Caco-2 (cell line): ENCODE measurements around the gene ZNF346. TPM values are rescaled to one million over a fixed set of nuclear protein-coding genes. Genes with fewer than 3 reads are reported as not detected.

Experiments
- BruUV-seq: library from RNA; stranded (reverse); fragments of 400-500 nt; replicated peaks from 2 replicates; lab custom pipeline; 2021; lab: Mats Ljungman, UMichigan
- CTCF ChIA-PET: fragments of 300-600 bp; sonication (Branson Sonifier 250); formaldehyde crosslinking; loops from one replicate; lab custom pipeline; 2022; ENCODE audit warnings: antibody characterized with exemption; lab: Charles Lee
- POLR2A ChIA-PET: fragments of 300-600 bp; sonication (Branson Sonifier 250); formaldehyde crosslinking; loops from one replicate; lab custom pipeline; 2022; ENCODE audit warnings: antibody characterized with exemption; lab: Charles Lee
- DNase-seq, 2 experiments: peaks; one replicate each; pipeline versions ENCODE4 v3.0.0 to v3.0.0-alpha.2; 2020 to 2022
- H3K27me3 ChIP-seq: replicated peaks from 2 replicates; pipeline ENCODE4 v1.6.0; 2011; ENCODE audit warnings: low read length; ENCODE audit not compliant: control insufficient read depth, insufficient read depth
- H3K36me3 ChIP-seq: 2 replicates; pipeline ENCODE4 v1.5.1; 2011; ENCODE audit warnings: low read length; ENCODE audit not compliant: control insufficient read depth, insufficient read depth
- H3K4me1 ChIP-seq: fragments of 250-450 bp; sonication (Bioruptor Pico); 2 replicates; pipeline ENCODE4 v1.5.1; 2020; ENCODE audit warnings: mild to moderate bottlenecking
- H3K4me3 ChIP-seq: 2 replicates; pipeline ENCODE4 v1.5.1; 2011; ENCODE audit warnings: low read depth, mild to moderate bottlenecking, control low read depth, low read length
- H3K9me3 ChIP-seq: fragments of 250-450 bp; sonication (Bioruptor Pico); 2 replicates; pipeline ENCODE4 v1.5.1; 2020; ENCODE audit warnings: mild to moderate bottlenecking, moderate library complexity
- H3K27ac Mint-ChIP-seq: one replicate; pipeline ENCODE4 v1.8.0; 2022; ENCODE audit warnings: mixed read lengths; ENCODE audit not compliant: unreplicated experiment
- H3K27me3 Mint-ChIP-seq: one replicate; pipeline ENCODE4 v1.8.0; 2022; ENCODE audit warnings: mixed read lengths; ENCODE audit not compliant: insufficient read depth, unreplicated experiment
- H3K36me3 Mint-ChIP-seq: one replicate; pipeline ENCODE4 v1.8.0; 2022; ENCODE audit warnings: mild to moderate bottlenecking, mixed read lengths; ENCODE audit not compliant: insufficient read depth, unreplicated experiment
- H3K4me1 Mint-ChIP-seq: one replicate; pipeline ENCODE4 v1.8.0; 2022; ENCODE audit warnings: low read depth, mixed read lengths; ENCODE audit not compliant: unreplicated experiment
- H3K4me3 Mint-ChIP-seq: one replicate; pipeline ENCODE4 v1.8.0; 2022; ENCODE audit warnings: mild to moderate bottlenecking, moderate library complexity, mixed read lengths; ENCODE audit not compliant: unreplicated experiment
- H3K9me3 Mint-ChIP-seq: one replicate; pipeline ENCODE4 v1.8.0; 2022; ENCODE audit warnings: mixed read lengths; ENCODE audit not compliant: unreplicated experiment
- CTCF ChIP-seq, 2 experiments: fragments of 200-600 bp in 1 of 2; IDR thresholded peaks; 1 replicate in 1 of 2; 2 replicates in 1 of 2; pipeline versions ENCODE4 v1.5.1 to v1.8.0; 2011 to 2022; ENCODE audit warnings: antibody characterized with exemption in 1 of 2, control low read depth in 1 of 2, inconsistent platforms in 1 of 2, low read depth in 1 of 2, low read length in 1 of 2, mild to moderate bottlenecking in 1 of 2, moderate library complexity in 1 of 2; ENCODE audit not compliant: insufficient read depth in 1 of 2, severe bottlenecking in 1 of 2, unreplicated experiment in 1 of 2
- intact Hi-C: fragments of 100-400 bp; cut with micrococcal nuclease; formaldehyde crosslinking; loops from one replicate; pipeline ENCODE4 v1.10.0; 2022; ENCODE audit not compliant: unreplicated experiment
- total RNA-seq: library from RNA; stranded (reverse); gene quantifications from 2 replicates; pipeline ENCODE4 v1.2.3, GENCODE V29; 2022

The ZNF346 gene
- total RNA-seq, 1 experiment from 2014 or later: 24.2 TPM

DNA sequence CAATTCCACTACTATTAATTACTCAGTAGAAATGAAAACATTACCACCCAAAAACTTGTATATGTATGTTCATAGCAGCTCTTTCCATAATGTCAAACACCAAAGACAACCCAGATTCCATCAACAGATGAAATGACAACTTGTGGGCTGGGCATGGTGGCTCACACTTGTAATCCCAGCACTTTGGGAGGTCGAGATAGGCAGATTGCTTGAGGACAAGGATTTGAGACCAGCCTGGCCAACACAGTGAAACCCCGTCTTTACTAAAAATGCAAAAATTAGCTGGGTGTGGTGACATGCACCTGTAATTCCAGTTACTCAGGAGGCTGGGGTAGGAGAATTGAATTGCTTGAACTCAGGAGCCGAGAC lies 27.4 kb upstream of the ZNF346 start:
- intact Hi-C loops: no loop called here
- peak overlapping the region; percentile 79 for H3K27ac Mint-ChIP-seq
- CTCF ChIA-PET: interaction anchor here (0.7 kb wide), 1 partner anchor 11 kb away, joined by 9 read pairs; no protein-coding TSS in a partner anchor

DNA sequence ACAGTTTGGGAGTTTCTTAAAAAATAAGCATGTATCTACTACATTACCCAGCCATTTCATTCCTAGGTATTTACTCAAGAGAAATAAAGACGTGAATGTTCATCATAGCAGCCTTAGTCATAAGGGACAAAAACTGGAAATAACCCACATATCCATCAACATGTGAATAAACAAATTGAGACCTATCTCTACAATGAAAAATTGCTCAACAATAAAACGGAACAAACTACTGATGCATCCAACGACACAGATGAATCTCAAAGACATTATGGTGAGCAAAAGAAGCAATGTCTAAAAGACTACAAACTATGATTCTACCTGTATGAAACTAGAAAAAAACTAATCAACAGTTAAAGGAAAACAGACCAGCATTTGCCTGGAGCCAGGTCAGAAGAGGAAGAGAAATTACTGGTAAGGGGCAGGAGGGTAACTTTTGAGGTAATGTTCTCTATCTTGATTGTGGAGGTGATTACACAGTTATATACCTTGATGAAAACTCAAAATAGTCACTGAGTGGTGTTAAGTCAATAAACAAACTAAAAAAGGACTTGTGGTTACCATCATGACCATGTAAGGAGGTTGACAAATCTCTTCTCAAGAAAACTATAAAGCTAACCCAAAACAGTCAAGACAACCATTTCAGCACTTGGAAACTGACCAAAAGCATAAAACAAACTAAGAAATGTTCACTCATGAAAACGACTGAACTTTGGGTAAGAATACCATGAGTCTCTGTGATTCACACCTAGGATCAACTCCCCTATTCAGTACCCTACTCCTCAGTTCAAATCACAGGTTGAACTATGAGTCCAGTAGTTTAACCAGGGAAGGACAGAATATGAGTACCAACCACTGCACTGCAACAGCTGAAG lies 26.4 kb upstream of the ZNF346 start:
- CTCF ChIA-PET: interaction anchor here (0.7 to 1.0 kb wide), 2 partner anchors 9 to 10 kb away, joined by 4 to 9 read pairs; no protein-coding TSS in a partner anchor
- no peaks in the 10 kb centered on the region for H3K27me3 Mint-ChIP-seq
- Histone ChIP-seq H3K36me3 (no peaks in the 10 kb centered on the region), H3K4me1 (peaks cover 7% of the 10 kb centered on the region), H3K9me3 (peaks cover 14% of the 10 kb centered on the region), H3K27me3 (no peaks in the 10 kb centered on the region), H3K4me3 (no peak overlapping the region)
- no peak for TF ChIP-seq CTCF (IDR thresholded peaks at IDR 0.05; ENCODE audit: insufficient read depth in 1 of 2, low read depth in 1 of 2, low read length in 1 of 2, severe bottlenecking in 1 of 2, unreplicated experiment in 1 of 2)
- no peak for DNase-seq
- intact Hi-C loops: no loop called here
- peaks cover 9% of the 10 kb centered on the region for H3K4me1 Mint-ChIP-seq
- BruUV-seq: no TSS peak
- H3K27ac Mint-ChIP-seq: no peak overlapping the region
- POLR2A ChIA-PET: interaction anchor here (0.7 kb wide), 1 partner anchor 335 kb away, joined by 3 read pairs; no protein-coding TSS in a partner anchor
- H3K36me3 Mint-ChIP-seq: peaks cover 38% of the 10 kb centered on the region
- H3K9me3 Mint-ChIP-seq: no peaks in the 10 kb centered on the region
- no peak overlapping the region for H3K4me3 Mint-ChIP-seq

More for the DNA sequence above, 27.4 kb upstream of the ZNF346 start:
- no TSS peak for BruUV-seq
- H3K4me1 ChIP-seq: peaks cover 7% of the 10 kb centered on the region
- Mint-ChIP-seq H3K9me3 (no peaks in the 10 kb centered on the region), H3K4me3 (no peak overlapping the region), H3K36me3 (peaks cover 31% of the 10 kb centered on the region), H3K27me3 (no peaks in the 10 kb centered on the region), H3K4me1 (peaks cover 9% of the 10 kb centered on the region)
- no peak for DNase-seq
- no peak overlapping the region for H3K4me3 ChIP-seq
- POLR2A ChIA-PET: no interaction called here
- no peaks in the 10 kb centered on the region for H3K36me3 ChIP-seq
- H3K9me3 ChIP-seq: peaks cover 14% of the 10 kb centered on the region
- no peak for TF ChIP-seq CTCF (IDR thresholded peaks at IDR 0.05; ENCODE audit: insufficient read depth in 1 of 2, low read depth in 1 of 2, low read length in 1 of 2, severe bottlenecking in 1 of 2, unreplicated experiment in 1 of 2)
- H3K27me3 ChIP-seq: no peaks in the 10 kb centered on the region

DNA sequence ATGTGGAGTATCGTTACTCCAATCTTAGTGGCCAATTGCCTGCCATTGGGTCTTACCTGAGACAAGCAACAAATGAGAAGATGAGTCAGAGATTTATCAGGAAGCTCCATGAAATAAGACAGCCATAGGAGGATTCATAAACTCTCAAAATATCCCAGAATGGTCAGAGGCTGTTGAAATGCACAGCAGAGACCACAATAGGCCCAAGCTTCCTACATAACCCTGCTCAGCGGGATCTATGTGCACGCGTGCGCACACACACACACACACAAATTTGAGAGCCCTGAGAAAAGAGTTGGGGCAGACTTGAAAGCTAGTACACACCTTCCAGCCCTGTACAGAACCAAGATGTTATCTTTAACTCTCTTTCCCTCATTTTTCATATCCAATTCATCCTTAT lies 25.7 kb upstream of the ZNF346 start:
- Histone ChIP-seq H3K36me3 (no peaks in the 10 kb centered on the region), H3K9me3 (peaks cover 14% of the 10 kb centered on the region), H3K4me1 (peaks cover 7% of the 10 kb centered on the region), H3K4me3 (no peak overlapping the region), H3K27me3 (no peaks in the 10 kb centered on the region)
- no peak overlapping the region for H3K4me3 Mint-ChIP-seq
- no peaks in the 10 kb centered on the region for H3K27me3 Mint-ChIP-seq
- no peaks in the 10 kb centered on the region for H3K9me3 Mint-ChIP-seq
- POLR2A ChIA-PET: interaction anchor here (0.7 kb wide), 1 partner anchor 334 kb away, joined by 3 read pairs; no protein-coding TSS in a partner anchor
- H3K36me3 Mint-ChIP-seq: peaks cover 38% of the 10 kb centered on the region
- CTCF ChIA-PET: interaction anchor here (0.7 to 1.0 kb wide), 2 partner anchors 9 to 87 kb away, joined by 4 to 6 read pairs; no protein-coding TSS in a partner anchor
- no TSS peak for BruUV-seq
- peaks cover 9% of the 10 kb centered on the region for H3K4me1 Mint-ChIP-seq
- no peak for DNase-seq
- TF ChIP-seq CTCF (IDR thresholded peaks at IDR 0.05; ENCODE audit: insufficient read depth in 1 of 2, low read depth in 1 of 2, low read length in 1 of 2, severe bottlenecking in 1 of 2, unreplicated experiment in 1 of 2): no peak
- intact Hi-C loops: no loop called here
- no peak overlapping the region for H3K27ac Mint-ChIP-seq
